HCT116 (cell line): ENCODE measurements around the gene TTLL11.
A peak's percentile ranks its signal among the peaks of the same experiment; 100 is the strongest.

Source experiments
- ELF1 ChIP-seq: IDR thresholded peaks from 2 replicates; pipeline ENCODE4 v1.6.1; 2012; ENCODE audit warnings: low read depth, borderline replicate concordance
- POLR2A ChIP-seq: IDR thresholded peaks from 2 replicates; pipeline ENCODE4 v1.7.0; 2011; ENCODE audit warnings: borderline replicate concordance; ENCODE audit not compliant: insufficient read depth, insufficient read length; ENCODE audit errors: extremely low read depth
- POLR2AphosphoS5 ChIP-seq: IDR thresholded peaks from 2 replicates; pipeline ENCODE4 v1.6.1; 2011; ENCODE audit warnings: mild to moderate bottlenecking, low read depth, low read length, moderate library complexity
- REST ChIP-seq: IDR thresholded peaks from 2 replicates; pipeline ENCODE4 v1.6.1; 2012; ENCODE audit warnings: low read depth
- ZFX ChIP-seq: fragments of 450-650 bp; IDR thresholded peaks from 2 replicates; pipeline ENCODE4 v1.6.1; 2017
- TF ChIP-seq, protein P1 (sequence below), 3 experiments: fragments of 200-600 bp in 1 of 3; sonication (generic) in 1 of 3; IDR thresholded peaks in 2 of 3; conservative IDR thresholded peaks in 1 of 3; 2 replicates each; pipeline ENCODE4 v1.5.1; 2012 to 2017; ENCODE audit warnings: low read depth in 2 of 3, low read length in 2 of 3, antibody characterized with exemption in 1 of 3, borderline replicate concordance in 1 of 3, control low read depth in 1 of 3, mild to moderate bottlenecking in 1 of 3, mixed read lengths in 1 of 3, mixed run types in 1 of 3, moderate library complexity in 1 of 3; ENCODE audit not compliant: insufficient read depth in 1 of 3

DNA sequence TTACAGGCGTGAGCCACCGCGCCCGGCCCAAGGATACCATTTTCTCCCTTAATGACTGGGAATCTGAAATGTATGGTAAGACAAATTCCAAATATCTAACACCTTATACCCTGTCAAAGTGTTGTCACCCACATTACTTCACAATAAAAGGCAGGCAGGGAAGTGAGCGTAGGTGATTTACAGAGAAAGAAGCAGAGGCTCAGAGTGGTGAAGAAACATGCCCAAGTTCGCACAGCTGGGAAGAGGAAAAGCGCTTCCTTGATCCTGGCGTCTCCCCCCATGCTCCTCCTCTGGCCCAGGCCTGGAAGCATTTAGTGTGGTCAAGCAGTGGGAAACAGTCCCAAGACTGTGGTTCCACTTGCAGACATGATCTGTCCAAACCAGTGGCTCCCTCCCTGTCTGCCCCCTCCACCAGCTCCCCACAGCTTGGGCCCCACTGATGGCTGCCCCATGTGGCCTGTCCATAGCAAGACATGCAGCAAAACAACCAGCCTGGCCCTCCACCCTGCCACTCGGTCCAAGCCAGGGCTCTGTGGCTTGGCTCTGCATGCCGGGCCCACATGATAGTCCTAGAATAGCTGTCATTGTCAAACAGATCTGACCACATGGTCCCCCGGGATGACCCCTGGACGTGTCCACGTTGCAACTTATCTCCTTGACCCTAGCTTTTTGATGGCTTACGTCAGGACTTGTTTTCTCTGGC lies 107.2 kb downstream of the TTLL11 start:
- TF ChIP-seq POLR2AphosphoS5 = no peak
- TF ChIP-seq POLR2A = no peak
- TF ChIP-seq, protein P1, sequence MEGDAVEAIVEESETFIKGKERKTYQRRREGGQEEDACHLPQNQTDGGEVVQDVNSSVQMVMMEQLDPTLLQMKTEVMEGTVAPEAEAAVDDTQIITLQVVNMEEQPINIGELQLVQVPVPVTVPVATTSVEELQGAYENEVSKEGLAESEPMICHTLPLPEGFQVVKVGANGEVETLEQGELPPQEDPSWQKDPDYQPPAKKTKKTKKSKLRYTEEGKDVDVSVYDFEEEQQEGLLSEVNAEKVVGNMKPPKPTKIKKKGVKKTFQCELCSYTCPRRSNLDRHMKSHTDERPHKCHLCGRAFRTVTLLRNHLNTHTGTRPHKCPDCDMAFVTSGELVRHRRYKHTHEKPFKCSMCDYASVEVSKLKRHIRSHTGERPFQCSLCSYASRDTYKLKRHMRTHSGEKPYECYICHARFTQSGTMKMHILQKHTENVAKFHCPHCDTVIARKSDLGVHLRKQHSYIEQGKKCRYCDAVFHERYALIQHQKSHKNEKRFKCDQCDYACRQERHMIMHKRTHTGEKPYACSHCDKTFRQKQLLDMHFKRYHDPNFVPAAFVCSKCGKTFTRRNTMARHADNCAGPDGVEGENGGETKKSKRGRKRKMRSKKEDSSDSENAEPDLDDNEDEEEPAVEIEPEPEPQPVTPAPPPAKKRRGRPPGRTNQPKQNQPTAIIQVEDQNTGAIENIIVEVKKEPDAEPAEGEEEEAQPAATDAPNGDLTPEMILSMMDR (IDR thresholded peaks at IDR 0.05 in 2 of 3, conservative IDR thresholded peaks at IDR 0.05 in 1 of 3; ENCODE audit: borderline replicate concordance in 1 of 3, insufficient read depth in 1 of 3, low read depth in 2 of 3, low read length in 2 of 3) = 0 out of 6 replicates have a peak, but pooled peaks of 1 of the 3 experiments have one; percentile 9
- TF ChIP-seq ELF1 = no peak
- TF ChIP-seq ZFX = no peak
- no peak for TF ChIP-seq REST
